Uterus (tissue), 4 donors: ENCODE results near the gene BGN. TPM values are rescaled to one million over a fixed set of nuclear protein-coding genes. Genes with fewer than 3 reads are reported as not detected.

Experiments used
- DNase-seq, 2 donors: peaks; one replicate each; pipeline ENCODE4 v3.0.0-alpha.2; 2019 to 2020
- H3K27ac ChIP-seq, 2 donors: fragments of 200-600 bp; sonication (generic); 1 replicate in 1 of 2; 2 replicates in 1 of 2; pipeline ENCODE4 v1.5.1; 2016 to 2018
- H3K27me3 ChIP-seq, 2 donors: fragments of 200-600 bp; sonication (generic); one replicate each; pipeline ENCODE4 v1.5.1; 2018 to 2019; ENCODE audit warnings: control low read depth in 1 of 2
- H3K36me3 ChIP-seq, 2 donors: fragments of 200-600 bp; sonication (generic); one replicate each; pipeline ENCODE4 v1.5.1; 2019; ENCODE audit warnings: control low read depth in 1 of 2
- H3K4me1 ChIP-seq, 2 donors: fragments of 200-600 bp; sonication (generic); one replicate each; pipeline ENCODE4 v1.5.1; 2018 to 2019; ENCODE audit warnings: control low read depth in 1 of 2
- H3K4me3 ChIP-seq, 2 donors: fragments of 200-600 bp; sonication (generic); 1 replicate in 1 of 2; 2 replicates in 1 of 2; pipeline ENCODE4 v1.5.1; 2018 to 2019; ENCODE audit warnings: mild to moderate bottlenecking in 1 of 2
- H3K9me3 ChIP-seq, 2 donors: fragments of 200-600 bp; sonication (generic); one replicate each; pipeline ENCODE4 v1.5.1; 2019; ENCODE audit warnings: control low read depth in 1 of 2
- CTCF ChIP-seq, 4 experiments: fragments of 200-600 bp in 2 of 4; fragments of 450-650 bp in 2 of 4; sonication (generic) in 2 of 4; IDR thresholded peaks; one replicate each; pipeline ENCODE4 v1.5.1; 2016 to 2019; ENCODE audit warnings: antibody characterized with exemption in 4 of 4, mild to moderate bottlenecking in 2 of 4, moderate library complexity in 1 of 4
- POLR2A ChIP-seq, 2 donors: fragments of 450-650 bp; IDR thresholded peaks; one replicate each; pipeline ENCODE4 v1.6.1; 2016; ENCODE audit warnings: antibody characterized with exemption in 2 of 2, mild to moderate bottlenecking in 1 of 2, moderate library complexity in 1 of 2
- intact Hi-C: fragments of 100-400 bp; cut with DNase I; formaldehyde crosslinking; loops from one replicate; pipeline ENCODE4 v1.15.1; 2023; ENCODE audit warnings: low total_unique reads
- total RNA-seq, 4 donors: library from RNA; depleted of rRNA in 3 of 4; stranded (reverse); fragments of >200 nt in 3 of 4; gene quantifications; one replicate each; pipeline versions ENCODE4 v1.1.0 to v1.2.4, GENCODE V29; 2014 to 2023
- donor health status: DM: yes; HTN: yes; CAD: no.

The BGN gene
- total RNA-seq, 4 donors from 2014 or later: 36.8 to 91.5 (median 50.0) TPM

GRCh38 chrX:153502796-153503195 lies 8.0 kb downstream of the BGN start:
- Histone ChIP-seq H3K27ac (no peak overlapping the region), H3K4me3 (no peak overlapping the region), H3K27me3 (no peaks in the 10 kb centered on the region), H3K36me3 (no peaks in the 10 kb centered on the region), H3K9me3 (no peaks in the 10 kb centered on the region), H3K4me1 (no peaks in the 10 kb centered on the region)
- intact Hi-C loops: no loop called here
- TF ChIP-seq POLR2A (IDR thresholded peaks at IDR 0.05) (no peak), CTCF (IDR thresholded peaks at IDR 0.05) (no peak)
- no peak for DNase-seq

DNA sequence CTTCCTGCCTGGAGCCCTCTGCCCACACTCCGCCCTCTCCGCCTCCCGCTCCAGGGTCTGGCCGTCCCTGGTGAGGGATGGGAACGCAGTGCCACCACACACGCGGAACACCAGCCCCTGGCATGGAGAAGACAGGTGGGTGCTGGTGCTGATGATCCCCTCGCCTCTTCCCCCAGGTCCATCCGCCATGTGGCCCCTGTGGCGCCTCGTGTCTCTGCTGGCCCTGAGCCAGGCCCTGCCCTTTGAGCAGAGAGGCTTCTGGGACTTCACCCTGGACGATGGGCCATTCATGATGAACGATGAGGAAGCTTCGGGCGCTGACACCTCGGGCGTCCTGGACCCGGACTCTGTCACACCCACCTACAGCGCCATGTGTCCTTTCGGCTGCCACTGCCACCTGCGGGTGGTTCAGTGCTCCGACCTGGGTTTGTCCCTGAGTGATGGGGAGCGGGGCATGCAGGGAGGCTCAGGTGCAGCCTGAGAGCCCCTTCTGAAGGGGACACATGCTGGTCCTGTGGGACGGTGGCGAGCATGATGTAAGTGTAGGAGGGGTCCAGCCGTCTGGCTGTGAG lies 9.8 kb downstream of the BGN start:
- DNase-seq: no peak
- intact Hi-C loops: no loop called here
- Histone ChIP-seq H3K36me3 (no peaks in the 10 kb centered on the region), H3K27ac (no peak overlapping the region), H3K9me3 (no peaks in the 10 kb centered on the region), H3K4me1 (no peaks in the 10 kb centered on the region), H3K4me3 (no peak overlapping the region), H3K27me3 (no peaks in the 10 kb centered on the region)
- no peak for TF ChIP-seq CTCF (IDR thresholded peaks at IDR 0.05)
- TF ChIP-seq POLR2A (IDR thresholded peaks at IDR 0.05): no peak

- DNase-seq: no peak
- TF ChIP-seq POLR2A (IDR thresholded peaks at IDR 0.05): no peak
- no peak for TF ChIP-seq CTCF (IDR thresholded peaks at IDR 0.05)
- H3K4me1 ChIP-seq: no peaks in the 10 kb centered on the region
- H3K36me3 ChIP-seq: no peaks in the 10 kb centered on the region
- no peaks in the 10 kb centered on the region for H3K9me3 ChIP-seq
- H3K27me3 ChIP-seq: no peaks in the 10 kb centered on the region
- intact Hi-C loops: no loop called here
- no peak overlapping the region for H3K27ac ChIP-seq
- no peak overlapping the region for H3K4me3 ChIP-seq
Observed at GRCh38 chrX:153505361-153505760, 10.6 kb downstream of the BGN start.

DNA sequence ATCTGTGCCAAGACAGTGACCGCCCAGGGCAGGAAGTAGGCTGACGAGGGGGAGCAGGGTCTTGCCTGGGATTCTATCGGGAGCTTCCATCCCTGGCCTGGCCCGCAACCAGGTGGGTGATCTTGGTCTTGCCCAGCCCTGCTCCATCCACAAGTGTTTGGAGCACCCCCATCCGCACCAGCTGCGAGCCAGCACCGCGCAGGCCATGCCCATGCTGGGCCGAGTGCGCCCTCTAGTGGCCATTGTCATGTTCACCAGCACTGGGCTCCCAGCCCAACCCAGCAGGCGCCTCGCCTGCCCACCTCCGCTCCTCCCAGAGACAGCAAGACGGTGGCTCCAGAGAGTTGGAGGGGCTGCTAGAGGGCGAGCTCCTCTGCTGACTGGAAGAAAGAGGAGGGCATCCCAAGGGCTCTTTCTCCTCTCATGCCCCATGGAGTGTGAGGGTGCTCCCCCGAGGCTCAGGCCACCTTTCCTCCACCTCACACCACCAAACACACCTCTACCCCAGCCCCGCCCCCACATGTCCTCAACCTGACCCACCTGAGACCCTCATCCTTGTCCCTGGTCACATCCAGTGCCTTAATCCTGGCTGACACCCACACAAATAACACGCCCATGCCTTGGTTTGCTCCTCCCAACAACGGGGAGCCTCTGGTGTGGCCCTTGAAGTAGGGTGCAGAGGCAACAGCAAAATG lies 12.9 kb downstream of the BGN start:
- Histone ChIP-seq H3K27ac (no peak overlapping the region), H3K27me3 (no peaks in the 10 kb centered on the region)
- peak; percentile 72 to 86 (median 78) for TF ChIP-seq CTCF (IDR thresholded peaks at IDR 0.05)
- peak in 1 of 2 donors; percentile 16 for TF ChIP-seq POLR2A (IDR thresholded peaks at IDR 0.05)

GRCh38 chrX:153509592-153509991 lies 14.8 kb downstream of the BGN start:
- no peaks in the 10 kb centered on the region for H3K27me3 ChIP-seq
- DNase-seq: no peak
- H3K4me1 ChIP-seq: no peaks in the 10 kb centered on the region
- no peaks in the 10 kb centered on the region for H3K36me3 ChIP-seq
- H3K27ac ChIP-seq: no peak overlapping the region
- no peak overlapping the region for H3K4me3 ChIP-seq
- TF ChIP-seq CTCF (IDR thresholded peaks at IDR 0.05): no peak
- no peak for TF ChIP-seq POLR2A (IDR thresholded peaks at IDR 0.05)
- H3K9me3 ChIP-seq: no peaks in the 10 kb centered on the region
- intact Hi-C loops: no loop called here

More for the DNA sequence above, 12.9 kb downstream of the BGN start:
- Histone ChIP-seq H3K36me3 (no peaks in the 10 kb centered on the region), H3K4me3 (no peak overlapping the region), H3K4me1 (no peaks in the 10 kb centered on the region), H3K9me3 (no peaks in the 10 kb centered on the region)
- peak; percentile 76 to 83 for DNase-seq
- intact Hi-C loops: no loop called here
